IPS-15b (cell line): Measurements from ENCODE around the gene NLRC5.

Experiments used
- H3K27me3 ChIP-seq: one replicate; pipeline ENCODE4 v1.6.1; 2013; ENCODE audit warnings: low read length; ENCODE audit not compliant: control insufficient read depth, insufficient read depth
- H3K36me3 ChIP-seq: one replicate; pipeline ENCODE4 v1.6.1; 2013; ENCODE audit warnings: low read length; ENCODE audit not compliant: control insufficient read depth, insufficient read depth
- H3K4me1 ChIP-seq: one replicate; pipeline ENCODE4 v1.6.1; 2013; ENCODE audit warnings: mild to moderate bottlenecking, low read length; ENCODE audit not compliant: control insufficient read depth, insufficient read depth
- H3K4me3 ChIP-seq: one replicate; pipeline ENCODE4 v1.5.1; 2013; ENCODE audit warnings: low read depth, low read length
- H3K9ac ChIP-seq: one replicate; pipeline ENCODE4 v1.6.1; 2013; ENCODE audit warnings: low read depth, mild to moderate bottlenecking, low read length
- H3K9me3 ChIP-seq: one replicate; pipeline ENCODE4 v1.6.1; 2013; ENCODE audit warnings: mild to moderate bottlenecking, low read length; ENCODE audit not compliant: control insufficient read depth, insufficient read depth

NLRC5 gene

DNA sequence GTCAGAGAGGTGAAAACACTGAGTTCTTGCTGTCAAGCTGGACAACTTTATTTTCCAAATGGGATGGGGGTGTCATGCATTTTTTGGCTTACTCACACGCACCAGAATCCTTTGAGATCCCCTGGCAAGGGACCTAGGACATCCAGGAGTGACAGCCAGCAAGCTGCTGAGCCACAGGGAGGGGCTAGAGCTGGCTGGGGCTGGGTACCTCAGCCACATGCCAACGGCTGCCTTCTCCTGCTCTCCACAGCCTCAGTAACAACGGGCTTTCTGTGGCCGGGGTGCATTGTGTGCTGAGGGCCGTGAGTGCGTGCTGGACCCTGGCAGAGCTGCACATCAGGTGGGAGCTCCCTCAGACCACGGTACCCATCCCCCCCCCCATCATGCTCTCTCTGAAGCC lies 47.6 kb downstream of the NLRC5 start:
- no peak overlapping the region for H3K9ac ChIP-seq
- H3K36me3 ChIP-seq, result no peaks in the 10 kb centered on the region
- no peaks in the 10 kb centered on the region for H3K27me3 ChIP-seq
- no peaks in the 10 kb centered on the region for H3K9me3 ChIP-seq
- H3K4me1 ChIP-seq, result no peaks in the 10 kb centered on the region
- H3K4me3 ChIP-seq, result no peak overlapping the region

DNA sequence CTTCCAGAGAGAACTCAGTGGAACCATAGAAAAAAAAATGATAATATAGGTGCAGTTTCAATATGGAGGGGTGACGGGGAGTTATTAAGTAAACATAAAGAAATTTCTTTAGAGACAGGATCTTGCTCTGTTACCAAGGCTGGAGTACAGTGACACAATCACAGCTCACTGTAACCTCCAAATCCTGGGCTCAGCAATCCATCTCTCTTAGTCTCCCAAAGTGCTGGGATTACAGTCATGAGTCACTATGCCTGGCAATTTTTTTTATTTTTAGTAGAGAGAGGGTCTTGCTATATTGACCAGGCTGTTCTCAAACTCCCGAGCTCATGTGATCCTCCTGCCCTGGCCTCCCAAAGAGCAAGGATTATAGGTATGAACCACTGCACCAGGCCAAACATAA lies 48.8 kb downstream of the NLRC5 start:
- Histone ChIP-seq H3K4me1 (no peaks in the 10 kb centered on the region), H3K4me3 (no peak overlapping the region), H3K9me3 (no peaks in the 10 kb centered on the region), H3K36me3 (no peaks in the 10 kb centered on the region), H3K27me3 (no peaks in the 10 kb centered on the region), H3K9ac (no peak overlapping the region)

DNA sequence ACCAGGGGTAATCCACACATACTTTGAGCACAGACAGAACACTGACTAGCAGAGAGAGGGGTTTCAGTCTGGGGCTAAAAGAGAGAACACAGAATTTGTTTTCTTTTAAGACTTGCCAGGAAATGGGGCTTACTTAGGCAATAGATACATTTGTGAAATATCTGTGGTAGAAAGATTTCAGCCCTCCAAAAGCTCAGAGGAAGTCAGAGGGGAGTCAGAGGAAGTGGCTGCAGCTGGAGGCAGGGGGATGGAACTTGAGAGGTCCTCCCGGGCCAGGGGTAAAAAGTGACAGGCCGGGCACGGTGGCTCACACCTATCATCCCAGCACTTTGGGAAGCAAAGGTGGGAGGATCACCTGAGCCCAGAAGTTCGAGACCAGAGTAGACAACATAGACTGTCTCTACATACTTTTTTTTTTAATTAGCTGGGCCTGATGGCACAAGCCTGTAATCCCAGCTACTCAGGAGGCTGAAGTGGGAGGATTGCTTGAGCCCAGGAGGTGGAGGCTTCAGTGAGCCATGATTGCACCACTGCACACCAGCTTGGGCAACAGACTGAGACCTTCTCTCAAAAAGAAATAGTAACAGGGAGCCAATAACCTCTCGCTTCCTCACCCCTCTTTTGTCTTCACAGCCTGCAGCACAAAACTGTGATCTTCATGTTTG lies 49.9 kb downstream of the NLRC5 start:
- Histone ChIP-seq H3K4me3 (no peak overlapping the region), H3K4me1 (no peaks in the 10 kb centered on the region), H3K36me3 (no peaks in the 10 kb centered on the region), H3K27me3 (no peaks in the 10 kb centered on the region), H3K9me3 (no peaks in the 10 kb centered on the region), H3K9ac (no peak overlapping the region)

DNA sequence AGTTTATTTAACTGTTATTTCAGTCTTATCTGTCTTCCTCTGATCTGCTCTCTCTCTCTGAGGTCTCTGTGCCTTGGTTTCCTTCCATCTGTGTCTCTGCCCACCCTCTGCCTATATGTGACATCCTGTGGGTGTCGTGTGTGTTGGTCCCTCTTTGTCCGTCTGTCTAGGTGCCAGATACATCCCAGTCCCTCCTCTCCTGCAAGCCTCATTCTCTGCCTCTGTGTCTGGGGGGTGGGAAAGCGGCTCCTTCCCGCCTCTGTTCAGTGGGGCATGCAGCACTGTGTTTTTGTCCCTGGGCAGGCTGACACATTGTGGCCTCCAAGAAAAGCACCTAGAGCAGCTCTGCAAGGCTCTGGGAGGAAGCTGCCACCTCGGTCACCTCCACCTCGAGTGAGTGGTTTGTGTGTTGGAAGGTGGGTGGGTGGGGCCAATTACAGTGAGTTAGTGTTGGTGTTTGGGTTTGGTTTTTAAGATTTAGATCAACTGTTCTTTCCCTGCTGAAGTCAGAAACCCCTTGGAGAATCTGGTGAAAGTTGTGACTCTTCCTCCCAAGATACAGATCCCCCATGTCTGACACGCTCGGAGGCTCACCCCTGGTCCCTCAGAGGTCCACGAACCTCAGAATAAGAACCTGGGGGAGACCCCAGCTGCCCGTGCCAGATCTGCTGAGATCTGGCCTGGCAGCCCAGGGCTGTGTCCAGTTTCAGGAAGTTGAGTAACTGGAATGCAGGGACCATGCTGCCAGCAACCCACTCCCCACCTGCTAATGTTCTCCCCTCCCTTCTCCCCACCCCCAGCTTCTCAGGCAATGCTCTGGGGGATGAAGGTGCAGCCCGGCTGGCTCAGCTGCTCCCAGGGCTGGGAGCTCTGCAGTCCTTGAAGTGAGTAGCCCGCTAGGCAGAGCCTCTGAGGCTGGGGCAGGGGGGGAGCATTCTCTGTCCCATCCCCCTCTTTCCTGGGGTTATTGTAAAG lies 52.1 kb downstream of the NLRC5 start:
- H3K9ac ChIP-seq, result no peak overlapping the region
- no peak overlapping the region for H3K4me3 ChIP-seq
- H3K27me3 ChIP-seq, result no peaks in the 10 kb centered on the region
- H3K9me3 ChIP-seq, result no peaks in the 10 kb centered on the region
- no peaks in the 10 kb centered on the region for H3K36me3 ChIP-seq
- no peaks in the 10 kb centered on the region for H3K4me1 ChIP-seq

DNA sequence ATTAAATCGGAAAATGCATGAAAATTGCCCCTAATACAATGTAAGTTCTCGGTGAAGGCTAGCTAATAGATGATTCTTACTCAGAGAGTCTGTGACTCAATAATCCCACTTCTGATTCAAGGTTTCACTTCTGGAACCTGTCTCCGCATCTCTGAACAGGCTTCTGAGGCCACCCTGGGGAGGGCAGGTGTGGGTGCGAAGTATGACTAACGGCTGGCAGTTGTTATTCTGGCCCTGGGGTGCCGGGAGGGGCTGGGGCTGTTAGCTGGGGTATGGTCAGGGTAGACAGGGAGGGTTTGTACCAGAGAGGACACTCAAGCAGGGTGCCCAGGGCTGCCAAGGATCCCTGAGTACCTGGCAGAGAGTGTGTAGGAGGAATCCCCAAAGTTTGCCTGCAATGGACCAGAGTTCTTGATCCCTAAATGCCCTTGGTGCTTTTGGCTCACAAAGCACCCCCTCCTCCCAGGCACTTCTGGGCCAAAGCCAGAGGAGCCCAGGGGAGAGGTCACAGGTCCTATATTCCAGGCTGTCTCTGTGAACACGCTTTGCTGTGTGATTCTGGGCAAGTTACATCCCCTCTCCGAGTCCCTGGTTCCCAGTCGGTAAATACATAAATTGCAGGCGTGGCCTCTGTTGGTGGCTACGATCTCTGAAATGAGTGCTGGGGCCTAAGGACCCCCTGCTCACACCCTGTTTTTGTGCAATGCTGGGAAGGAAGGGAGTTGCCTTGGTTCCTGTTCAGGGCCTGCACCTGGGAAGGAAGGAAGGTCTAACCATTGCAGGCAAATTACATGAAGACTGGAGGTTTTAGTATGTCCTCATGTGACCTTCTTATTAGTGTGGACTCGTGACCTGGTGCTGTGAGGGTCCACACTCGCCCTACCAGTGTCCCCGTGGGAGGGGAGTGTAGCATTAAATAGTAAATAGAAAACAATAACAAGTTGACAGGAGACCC lies 53.1 kb downstream of the NLRC5 start:
- no peak overlapping the region for H3K9ac ChIP-seq
- no peaks in the 10 kb centered on the region for H3K27me3 ChIP-seq
- H3K4me3 ChIP-seq, result no peak overlapping the region

DNA sequence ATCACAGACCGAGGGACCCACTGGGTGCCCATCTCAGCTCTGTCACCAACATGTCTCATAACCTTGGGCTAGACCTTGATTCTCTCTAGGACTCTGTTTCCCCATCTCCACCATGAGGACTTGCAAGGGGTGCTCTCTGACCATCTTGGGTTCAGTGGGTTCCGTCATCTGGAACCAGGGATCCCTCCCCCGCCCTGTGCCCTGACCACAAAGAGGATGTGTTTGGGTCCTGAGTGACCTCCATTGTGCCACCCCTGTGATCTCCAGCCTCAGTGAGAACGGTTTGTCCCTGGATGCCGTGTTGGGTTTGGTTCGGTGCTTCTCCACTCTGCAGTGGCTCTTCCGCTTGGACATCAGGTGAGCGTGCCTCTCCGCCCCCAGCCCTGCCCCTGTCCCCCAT lies 53.9 kb downstream of the NLRC5 start:
- no peak overlapping the region for H3K4me3 ChIP-seq
- no peak overlapping the region for H3K9ac ChIP-seq
- no peaks in the 10 kb centered on the region for H3K9me3 ChIP-seq
- no peaks in the 10 kb centered on the region for H3K27me3 ChIP-seq
- H3K36me3 ChIP-seq, result no peaks in the 10 kb centered on the region
- no peaks in the 10 kb centered on the region for H3K4me1 ChIP-seq

More for the DNA sequence above, 53.1 kb downstream of the NLRC5 start:
- H3K36me3 ChIP-seq, result no peaks in the 10 kb centered on the region
- H3K9me3 ChIP-seq, result no peaks in the 10 kb centered on the region
- no peaks in the 10 kb centered on the region for H3K4me1 ChIP-seq

DNA sequence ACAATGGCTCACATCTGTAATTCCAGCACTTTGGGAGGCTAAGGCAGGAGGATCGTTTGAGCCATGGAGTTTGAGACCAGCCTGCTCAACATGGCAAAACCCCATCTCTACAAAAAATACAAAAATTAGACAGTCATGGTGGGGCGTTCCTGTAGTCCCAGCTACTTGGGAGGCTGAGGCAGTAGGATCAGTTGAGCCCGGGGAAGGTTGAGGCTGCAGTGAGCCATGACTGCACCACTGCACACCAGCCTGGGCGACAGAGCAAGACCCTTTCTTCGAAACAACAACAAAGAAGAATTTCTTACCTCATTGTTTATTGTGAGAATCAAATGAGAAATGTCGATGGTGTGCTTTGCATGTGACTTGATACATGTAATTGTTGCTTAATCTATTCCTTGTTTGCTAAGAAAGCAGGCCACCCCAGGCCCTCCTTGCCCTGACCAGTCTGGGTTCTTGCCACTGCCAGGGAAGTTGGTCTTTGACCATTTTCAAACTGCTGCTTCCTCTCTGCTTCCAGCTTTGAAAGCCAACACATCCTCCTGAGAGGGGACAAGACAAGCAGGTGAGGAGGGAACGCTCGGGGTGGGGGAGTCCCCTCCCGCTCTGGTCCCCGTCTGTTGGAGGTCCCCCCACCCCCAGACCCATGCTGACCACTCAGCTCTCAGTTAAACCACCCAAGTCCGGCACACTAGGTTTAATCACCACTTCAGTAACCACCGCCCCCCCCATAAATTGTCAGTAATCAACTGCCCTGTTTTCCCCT lies 55.8 kb downstream of the NLRC5 start:
- no peak overlapping the region for H3K9ac ChIP-seq
- no peaks in the 10 kb centered on the region for H3K4me1 ChIP-seq
- H3K9me3 ChIP-seq, result no peaks in the 10 kb centered on the region
- no peaks in the 10 kb centered on the region for H3K27me3 ChIP-seq
- H3K4me3 ChIP-seq, result no peak overlapping the region
- H3K36me3 ChIP-seq, result no peaks in the 10 kb centered on the region

DNA sequence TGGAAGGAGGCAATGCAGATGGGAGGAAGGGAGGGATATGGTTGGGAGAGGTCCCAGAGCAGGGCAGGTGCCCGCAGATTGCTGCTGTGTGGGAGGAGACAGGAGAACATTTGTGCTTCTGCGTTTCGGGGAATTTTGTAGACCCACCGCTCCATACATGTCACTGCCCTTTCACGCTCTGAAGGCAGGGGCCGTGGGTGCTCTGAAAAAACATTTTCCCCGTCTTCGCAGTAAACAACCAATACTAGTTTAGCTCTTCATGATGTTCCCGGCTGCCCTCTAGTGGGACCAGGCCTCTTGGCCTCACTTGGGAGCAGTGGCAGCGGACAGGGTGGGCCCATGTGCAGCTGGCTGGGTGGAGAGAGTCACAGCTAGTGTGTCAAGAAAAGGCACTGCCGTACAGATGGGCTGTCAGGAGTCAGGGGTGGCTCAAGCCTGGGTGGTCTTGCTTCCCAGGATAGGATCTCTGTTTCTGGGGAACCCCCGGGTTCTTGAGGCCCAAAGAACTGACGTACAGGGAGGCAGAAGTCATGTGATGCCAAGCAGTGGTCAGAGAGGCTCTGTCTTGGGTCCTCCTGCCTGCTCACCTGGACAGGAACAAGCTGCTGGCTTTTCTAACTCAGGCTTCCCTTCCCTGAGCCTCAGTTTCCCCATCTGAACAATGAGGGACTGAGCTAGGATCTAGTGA lies 56.5 kb downstream of the NLRC5 start:
- no peak overlapping the region for H3K9ac ChIP-seq
- H3K27me3 ChIP-seq, result no peaks in the 10 kb centered on the region
- no peaks in the 10 kb centered on the region for H3K36me3 ChIP-seq
- H3K4me3 ChIP-seq, result no peak overlapping the region
- peaks cover 2% of the 10 kb centered on the region for H3K4me1 ChIP-seq
- no peaks in the 10 kb centered on the region for H3K9me3 ChIP-seq

DNA sequence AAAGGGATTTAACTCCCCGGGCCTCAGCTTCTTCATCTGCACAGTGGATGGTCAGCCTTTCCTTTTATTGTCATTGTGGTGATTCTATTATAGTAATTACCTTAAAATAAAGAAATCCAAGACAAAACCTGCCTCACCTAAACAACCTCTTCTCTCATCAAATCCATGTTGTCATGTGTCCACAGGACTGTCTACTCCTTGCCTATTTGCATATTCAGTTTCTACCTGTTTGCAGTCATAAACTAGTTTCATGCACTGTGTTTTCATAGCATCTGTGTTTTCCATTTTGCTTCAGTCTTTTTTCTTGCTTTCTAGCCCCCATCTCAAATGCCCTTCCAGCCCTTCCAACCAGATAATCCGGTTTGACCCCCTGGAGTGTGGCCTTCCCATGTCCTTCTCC lies 58.7 kb downstream of the NLRC5 start:
- H3K27me3 ChIP-seq, result no peaks in the 10 kb centered on the region
- peaks cover 2% of the 10 kb centered on the region for H3K4me1 ChIP-seq

DNA sequence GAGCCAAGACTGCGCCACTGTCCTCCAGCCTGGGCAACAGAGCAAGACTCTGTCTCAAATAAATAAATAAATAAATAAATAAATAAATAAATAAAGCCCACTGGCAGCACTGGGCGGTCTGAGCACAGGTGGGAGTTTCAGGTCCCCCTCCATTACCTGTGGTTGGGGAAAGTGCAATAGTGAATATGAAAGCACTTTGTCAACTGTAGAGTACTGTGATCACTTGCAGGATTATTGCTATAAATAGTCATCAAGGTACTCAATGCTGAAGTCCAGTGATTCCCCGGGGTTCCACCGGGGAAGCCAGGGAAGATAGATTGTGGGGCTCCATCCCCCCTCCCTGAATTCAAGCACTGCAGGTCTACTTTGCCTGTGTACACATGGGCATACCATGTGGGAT lies 60.3 kb downstream of the NLRC5 start:
- Histone ChIP-seq H3K9ac (no peak overlapping the region), H3K4me1 (peaks cover 2% of the 10 kb centered on the region), H3K9me3 (no peaks in the 10 kb centered on the region), H3K4me3 (no peak overlapping the region), H3K36me3 (no peaks in the 10 kb centered on the region), H3K27me3 (no peaks in the 10 kb centered on the region)

More for the DNA sequence above, 58.7 kb downstream of the NLRC5 start:
- no peak overlapping the region for H3K4me3 ChIP-seq
- no peaks in the 10 kb centered on the region for H3K36me3 ChIP-seq
- H3K9me3 ChIP-seq, result no peaks in the 10 kb centered on the region
- H3K9ac ChIP-seq, result no peak overlapping the region
